ENCODE results near the gene DSG2.
A peak's percentile ranks its signal among the peaks of the same experiment; 100 is the strongest.
"Not testable (repeated sequence)": the region's sequence is repeated elsewhere in the genome, so short reads cannot be mapped to it uniquely, and the experiment has no call there.

The DSG2 gene

DNA sequence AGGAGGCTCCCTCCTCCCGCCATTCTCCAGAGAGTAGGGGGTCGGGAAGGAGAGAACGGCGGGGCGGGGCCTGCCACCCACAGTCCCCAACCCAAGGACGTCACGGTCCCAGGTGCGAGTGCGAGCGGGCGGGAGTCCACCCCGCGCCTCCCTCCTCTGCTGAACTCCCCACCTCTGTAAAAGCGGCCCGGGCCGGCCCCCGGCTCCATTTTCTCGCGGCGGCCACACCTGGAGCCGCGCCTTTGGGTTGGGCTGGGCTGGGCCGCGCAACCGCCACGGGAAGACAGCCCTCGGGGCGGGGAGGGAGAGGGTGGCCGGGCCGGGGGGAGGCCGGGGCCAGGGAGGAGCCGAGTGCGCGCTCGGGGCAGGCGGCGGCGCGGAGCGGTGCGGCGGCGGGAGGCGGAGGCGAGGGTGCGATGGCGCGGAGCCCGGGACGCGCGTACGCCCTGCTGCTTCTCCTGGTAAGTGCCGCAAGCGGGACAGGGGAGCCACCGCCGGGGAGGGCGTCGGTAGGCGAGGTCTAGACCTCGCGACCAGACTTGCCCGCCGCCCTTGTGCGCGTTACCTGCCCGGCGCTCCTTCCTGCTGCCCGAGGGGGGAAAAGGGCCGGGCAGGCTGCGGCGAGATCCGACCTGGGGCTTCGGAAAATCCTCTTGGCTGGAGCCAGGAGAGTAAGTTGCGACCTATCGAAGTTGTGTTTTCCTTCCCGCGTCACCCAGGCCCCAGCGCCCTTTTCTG lies at the start of gene DSG2:
TSS of gene DSG2 (plus strand) at position 342 of the 738 bp plus-strand sequence. CDS start at position 417, 75 bp downstream.
- DNase-seq: peak in 1 of 2 experiments; percentile 6

DNA sequence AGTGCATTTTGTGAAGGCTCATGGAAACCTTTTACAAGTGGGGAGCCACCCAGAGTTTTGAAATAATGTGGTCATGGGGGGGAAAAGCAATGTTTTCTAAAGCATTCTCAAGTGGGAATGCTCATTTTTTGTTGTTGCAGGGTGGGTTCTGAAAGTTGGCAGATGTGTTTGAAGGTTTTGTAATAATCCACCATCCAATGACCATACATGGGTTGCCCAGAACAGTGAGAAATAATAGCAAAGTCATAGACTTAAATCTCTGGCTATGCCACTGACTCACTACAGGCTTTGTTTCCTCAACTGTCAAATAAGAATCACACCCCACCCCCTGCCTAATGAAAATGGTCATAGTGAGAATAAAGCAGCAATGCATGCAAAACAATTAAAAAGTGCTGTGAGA lies 47.6 kb upstream of the DSG2 start:
- DNase-seq: no peak

DNA sequence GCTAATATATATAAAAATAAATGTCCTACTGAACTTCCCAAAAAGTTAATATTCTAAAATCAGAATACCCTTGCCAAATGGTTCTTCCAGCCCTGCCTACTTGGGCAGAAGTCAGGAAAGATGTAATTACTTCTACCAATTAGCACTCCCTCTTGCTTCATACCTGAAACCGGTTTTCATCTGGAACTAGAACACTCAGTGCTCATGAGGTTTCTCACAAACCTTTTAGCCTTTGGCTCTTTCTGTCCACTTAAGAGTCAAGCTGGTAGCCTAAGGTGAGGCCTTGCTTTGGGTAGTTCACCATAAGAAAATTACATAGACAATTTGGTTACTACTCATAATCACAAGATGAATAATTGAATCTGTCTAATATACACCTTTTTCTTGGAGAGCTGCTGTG lies 46.4 kb upstream of the DSG2 start:
- no peak for DNase-seq

DNA sequence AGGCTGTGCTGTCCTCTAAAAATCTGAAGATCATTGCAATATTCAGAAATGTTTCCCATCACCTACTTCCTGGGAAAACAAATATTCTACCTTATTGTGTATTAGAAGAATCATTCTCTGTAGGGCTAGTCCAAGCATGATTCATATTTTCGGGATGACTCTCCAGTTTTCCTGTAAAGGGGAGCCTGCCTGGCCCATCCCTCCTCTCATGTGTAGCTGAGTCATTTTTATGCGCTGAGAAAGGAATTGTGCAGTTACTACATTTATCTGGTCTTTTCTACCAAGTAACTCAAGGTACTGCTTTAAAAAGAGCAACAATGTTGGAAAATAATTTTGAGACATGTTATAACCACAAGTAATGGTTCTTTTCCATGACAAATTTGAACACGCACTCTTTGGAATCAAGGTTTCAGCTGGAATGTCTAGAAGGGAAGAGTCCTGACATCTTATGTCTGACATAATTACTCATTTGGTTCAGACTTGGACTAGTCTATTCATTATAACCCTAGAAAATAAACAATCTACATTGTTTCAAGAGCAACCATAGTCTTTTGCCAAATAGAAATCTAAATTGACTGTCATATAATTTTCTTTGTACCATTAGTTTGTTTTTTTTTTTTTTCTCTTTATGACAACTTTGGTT lies 43.8 kb upstream of the DSG2 start:
- DNase-seq: no peak

DNA sequence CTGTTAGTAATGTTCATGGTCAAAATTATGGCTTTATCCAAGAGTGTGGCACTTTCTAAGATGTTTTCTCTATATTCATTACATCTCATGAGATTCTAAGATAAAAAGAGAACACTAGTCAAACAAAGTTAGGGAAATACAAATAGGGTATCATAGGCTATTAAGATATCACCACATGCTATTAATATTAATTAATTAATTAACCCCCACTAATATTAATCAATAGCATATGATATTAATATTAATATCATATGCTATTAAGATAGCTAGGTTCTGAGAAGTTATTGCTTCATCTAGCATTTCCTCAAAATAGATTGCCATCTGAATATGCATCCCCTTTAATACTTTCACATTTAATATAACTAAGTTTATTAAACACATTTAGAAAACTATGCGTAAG lies 28.3 kb upstream of the DSG2 start:
- DNase-seq: no peak

DNA sequence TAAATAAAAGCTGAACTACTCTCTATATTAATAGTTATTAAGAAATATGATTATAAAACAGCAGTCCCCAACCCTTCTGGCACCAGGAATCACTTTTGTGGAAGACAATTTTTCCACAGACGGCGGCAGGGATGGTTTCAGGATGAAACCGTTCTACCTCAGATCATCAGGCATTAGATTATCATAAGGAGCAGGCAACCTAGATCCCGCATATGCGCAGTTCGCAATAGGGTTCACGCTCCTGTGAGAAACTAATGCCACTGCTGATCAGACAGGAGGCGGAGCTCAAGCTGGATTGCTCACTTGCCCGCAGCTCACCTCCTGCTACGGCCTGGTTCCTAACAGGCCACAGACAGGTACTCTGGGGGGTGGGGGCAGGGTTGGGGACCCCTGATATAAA lies 19.3 kb upstream of the DSG2 start:
- DNase-seq: no peak

DNA sequence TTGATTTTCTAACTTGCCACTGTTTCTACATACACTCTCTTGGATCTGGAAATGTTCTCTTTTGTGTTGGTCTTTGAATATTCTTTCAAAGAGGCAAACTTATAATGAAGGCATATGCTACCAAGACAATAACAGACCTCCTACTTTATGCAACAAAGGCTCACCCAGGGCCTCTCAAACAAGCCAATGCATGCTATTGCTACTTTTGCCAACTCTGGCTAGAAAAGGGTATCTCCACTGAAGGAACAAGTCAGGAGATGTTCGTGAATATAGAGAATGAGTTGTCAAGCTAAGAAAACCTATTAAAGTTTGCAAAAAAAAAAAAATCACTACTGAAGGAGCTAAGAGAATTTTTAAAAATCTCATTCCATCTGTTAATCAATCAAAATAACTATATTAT lies 15.9 kb upstream of the DSG2 start:
- DNase-seq: no peak

DNA sequence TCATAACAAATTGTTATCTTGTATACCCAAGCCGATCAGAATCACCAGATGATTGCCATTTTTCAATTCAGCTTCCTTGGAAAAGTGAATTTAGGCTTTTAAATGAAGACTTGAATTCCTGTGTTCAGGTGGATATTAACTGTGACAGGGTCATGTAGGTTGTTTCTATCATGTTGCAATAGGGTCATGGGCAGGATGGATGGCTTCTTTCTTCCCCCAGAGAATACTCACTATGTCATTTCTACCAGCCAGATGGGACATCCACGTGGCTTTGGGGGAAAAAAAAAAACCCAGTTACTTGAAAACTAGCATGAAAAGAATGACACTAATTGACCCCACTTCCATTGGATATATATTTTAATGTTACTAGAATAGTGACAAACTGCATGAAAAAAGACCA lies 14.6 kb upstream of the DSG2 start:
- DNase-seq: no peak

DNA sequence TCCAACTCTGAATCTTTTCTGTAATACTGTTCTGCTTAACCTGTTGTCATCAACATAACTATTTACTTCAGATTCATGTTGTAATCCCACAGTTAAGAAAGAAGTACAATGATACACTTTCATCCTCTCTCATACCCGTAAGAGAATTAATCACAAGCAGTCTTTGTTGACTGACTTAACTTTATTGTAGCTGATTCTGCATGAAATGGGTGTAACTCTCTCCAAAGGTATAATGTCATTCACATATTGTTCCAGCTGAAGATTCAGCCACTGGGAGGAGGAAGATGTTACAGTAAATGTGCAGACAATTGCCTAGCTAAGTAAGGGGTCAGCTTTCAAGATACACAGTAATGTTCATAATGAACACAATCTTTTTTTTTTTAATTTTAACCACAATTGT lies 13.5 kb upstream of the DSG2 start:
- DNase-seq: no peak

DNA sequence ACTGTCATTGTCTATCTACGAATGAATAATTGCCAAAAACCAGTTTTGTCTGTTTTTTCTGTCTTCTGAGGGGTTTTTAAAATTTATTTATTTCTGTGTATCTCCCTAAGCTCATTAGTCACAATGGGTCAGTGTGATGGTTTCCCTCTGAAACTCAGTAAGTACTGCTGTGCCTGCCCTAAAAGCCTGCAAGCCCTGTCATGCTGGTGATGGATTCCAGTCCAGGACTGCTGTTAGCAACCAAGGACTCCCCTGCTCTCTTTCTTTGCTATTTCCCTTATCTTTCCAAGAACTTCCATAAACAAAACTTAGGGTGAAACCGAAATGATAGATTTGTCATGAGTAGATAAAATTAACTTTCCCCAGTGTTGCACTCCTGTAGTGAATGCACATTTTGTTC lies 11.8 kb upstream of the DSG2 start:
- no peak for DNase-seq

DNA sequence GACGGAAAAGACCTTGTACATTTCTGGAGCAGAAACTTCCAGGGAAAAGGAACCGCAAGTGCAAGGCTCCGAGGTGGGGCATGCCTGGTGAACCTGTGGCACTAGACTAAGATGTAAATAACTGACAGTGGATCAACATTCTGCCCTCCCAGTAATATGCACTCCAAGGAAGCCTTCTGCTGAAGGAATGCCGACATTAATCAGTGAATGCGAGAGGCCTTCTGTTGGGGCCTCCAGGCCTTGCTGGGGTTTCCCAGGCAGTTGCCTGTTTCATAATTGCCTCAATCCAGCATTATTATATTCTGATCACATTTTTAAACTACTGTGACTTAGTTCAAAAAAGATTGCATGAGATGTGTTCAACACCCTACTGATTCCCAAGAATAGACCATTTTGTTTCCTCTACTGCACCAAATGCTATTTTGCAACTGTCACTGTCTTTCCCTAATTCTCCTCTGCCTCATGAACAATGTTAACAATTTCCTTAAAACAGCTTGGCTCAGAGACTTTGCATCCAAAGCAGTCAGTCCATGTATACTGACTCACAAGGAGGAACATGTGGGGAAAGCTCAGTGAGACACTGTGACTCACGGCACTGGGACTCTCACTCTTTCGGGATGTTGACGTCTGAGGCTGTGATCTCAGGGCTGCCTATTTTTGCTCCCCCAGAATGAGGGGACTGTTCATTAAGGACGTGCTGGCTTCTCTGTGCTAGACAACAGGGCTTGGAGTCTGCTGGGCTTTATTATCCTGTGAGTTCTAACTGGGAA lies 10.5 kb upstream of the DSG2 start:
- DNase-seq: no peak

DNA sequence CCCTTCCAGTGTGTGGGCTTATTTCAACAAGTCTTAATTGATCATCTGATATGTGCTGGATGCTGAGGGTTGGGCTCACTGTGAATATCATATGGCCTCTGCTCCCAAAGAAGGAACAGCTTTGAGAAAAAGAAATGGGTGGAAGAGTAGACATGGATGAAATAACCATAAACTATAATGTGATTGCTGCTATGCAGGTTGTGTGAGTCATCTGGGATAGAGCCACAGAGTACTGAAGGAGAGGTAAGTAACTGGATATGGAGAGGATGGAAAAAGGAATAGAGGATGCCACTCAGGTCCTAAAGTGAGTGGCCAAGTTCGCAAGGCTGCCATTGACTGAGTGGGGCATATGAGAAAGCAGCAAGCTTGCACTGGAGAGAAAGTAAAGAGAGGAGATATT lies 8.7 kb upstream of the DSG2 start:
- no peak for DNase-seq

DNA sequence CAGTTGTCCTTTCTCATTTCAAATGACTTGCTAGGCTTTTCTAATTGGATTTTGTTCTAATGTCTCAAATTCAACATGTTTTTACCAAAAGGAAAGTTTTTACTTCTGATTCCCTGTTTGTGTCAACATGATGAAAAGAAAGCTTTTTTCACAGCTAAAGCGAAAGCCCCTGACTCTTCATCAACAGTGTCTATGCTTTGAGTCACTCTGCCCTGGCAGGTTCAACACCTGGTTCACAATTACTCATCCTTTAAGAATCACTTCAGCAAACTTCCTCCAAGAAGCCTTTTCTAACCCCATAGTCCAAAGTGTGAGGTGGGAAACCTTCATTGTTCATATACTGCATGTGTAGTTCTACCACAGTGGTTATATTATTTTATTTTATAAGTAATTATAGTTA lies 7.6 kb upstream of the DSG2 start:
- DNase-seq: no peak

DNA sequence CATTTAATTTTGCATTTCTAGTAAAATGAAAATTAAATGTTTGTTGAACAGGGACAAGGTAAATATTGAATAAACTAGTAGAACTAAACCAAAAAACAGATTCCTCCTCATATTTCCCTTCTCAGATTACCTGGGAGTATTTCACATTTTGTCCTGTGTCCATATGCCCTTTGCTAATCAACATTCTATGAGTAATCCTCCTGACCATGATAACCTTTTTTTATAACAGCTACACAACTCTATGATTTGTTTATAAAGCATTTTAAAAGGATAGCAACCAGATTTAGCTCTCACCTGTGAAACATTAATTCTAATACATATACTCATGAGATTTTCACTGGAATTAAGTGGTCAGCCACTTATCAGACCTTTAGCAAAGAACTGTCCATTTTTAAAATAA lies 7.1 kb upstream of the DSG2 start:
- DNase-seq: no peak

DNA sequence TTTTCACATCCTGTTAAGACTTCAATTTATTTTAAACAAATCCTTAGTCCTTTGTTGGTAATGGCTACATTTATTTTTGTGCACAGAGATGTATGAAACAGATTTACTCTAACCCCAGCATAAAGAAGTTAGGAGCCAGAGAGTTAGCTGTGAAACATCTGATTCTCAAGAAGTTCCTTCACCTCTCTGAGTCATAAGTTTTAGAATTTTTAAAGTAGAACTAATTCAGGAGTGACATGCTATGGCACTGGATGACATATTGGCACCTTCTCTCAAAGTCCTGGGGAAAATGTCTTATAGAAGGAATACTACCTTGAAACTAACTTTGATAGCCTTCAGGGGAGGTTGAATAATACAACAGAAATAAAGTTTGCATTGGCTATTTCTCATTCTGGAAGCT lies 6.4 kb upstream of the DSG2 start:
- no peak for DNase-seq

DNA sequence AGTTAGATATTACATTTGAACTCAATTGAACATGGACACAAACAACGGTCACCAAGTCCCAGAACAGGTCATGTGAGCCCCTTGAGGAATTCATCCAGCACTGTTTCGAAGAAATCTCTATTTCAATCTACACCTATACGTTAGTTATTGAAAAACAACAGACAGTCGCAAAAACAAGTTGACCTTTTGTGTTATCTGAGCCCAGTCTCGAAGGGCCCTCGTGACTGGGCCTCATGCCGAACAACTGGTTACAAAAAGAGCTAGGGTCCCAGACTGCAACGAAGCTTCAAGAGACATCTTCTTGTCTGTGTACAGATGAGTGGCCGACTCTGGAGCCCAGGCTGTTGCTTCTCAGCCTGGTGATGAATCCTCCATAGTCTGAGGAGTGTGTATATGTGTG lies 5.3 kb upstream of the DSG2 start:
- DNase-seq: no peak

DNA sequence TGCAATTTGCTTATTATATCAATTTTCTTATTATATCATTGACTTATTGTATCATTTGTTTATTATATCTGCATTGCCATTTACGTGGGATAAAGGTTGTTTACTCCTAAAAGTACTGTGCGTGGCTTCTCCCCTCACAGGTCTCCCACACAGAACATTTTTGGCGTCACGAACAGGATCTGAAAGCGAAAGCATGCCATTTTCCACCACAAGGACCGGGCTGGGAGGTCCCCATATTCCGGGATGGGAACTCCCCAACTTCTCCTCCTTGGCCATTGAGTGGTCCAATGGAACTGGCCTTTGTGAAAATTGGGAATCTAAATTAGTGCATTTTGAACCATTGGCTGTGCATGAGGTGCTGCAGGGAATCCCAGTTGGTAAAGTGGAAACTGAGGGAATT lies 4.8 kb upstream of the DSG2 start:
- no peak for DNase-seq

DNA sequence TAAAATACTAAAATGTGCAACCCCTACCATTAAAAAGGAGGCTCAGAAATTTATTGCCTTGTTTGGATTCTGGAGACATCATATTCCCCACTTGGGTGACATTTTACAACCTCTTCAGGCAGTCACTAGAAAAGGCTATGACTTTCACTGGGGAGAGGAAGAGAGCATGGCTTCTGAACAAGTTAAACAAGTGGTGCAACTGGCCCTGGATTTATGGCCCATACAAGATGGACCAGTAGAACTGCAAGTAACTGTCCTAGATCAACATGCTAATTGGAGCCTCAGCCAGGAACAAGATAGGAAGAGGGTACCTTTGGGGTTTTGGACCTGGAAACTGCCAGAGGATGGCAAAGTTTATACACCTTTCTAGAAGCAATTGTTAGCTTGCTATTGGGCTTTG lies 4.0 kb upstream of the DSG2 start:
- no peak for DNase-seq

DNA sequence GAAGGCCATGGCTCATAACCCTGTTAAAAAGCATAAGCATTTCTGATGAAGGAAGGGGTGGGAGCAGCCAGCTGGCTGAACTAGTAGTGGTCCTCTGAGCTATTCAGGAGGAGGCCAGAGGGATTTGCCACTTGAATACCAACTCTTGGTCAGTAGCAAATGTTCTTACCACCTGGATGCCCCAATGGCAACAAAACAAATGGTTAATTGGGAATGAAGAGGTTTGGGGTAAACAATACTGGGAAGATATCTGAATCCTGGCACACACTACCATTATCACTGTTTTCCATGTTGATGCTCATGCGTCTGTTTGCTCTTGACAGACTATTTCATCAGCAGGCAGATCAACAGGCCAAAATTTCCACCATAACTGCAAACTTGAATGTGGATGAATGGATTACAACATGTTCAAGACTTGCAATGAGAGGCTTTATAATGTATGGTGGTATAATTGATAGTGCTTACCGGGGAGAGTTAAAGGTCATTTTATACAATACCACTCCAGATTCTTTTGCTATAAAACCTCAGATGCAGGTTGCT lies 3.2 kb upstream of the DSG2 start:
- DNase-seq: not testable (repeated sequence)

DNA sequence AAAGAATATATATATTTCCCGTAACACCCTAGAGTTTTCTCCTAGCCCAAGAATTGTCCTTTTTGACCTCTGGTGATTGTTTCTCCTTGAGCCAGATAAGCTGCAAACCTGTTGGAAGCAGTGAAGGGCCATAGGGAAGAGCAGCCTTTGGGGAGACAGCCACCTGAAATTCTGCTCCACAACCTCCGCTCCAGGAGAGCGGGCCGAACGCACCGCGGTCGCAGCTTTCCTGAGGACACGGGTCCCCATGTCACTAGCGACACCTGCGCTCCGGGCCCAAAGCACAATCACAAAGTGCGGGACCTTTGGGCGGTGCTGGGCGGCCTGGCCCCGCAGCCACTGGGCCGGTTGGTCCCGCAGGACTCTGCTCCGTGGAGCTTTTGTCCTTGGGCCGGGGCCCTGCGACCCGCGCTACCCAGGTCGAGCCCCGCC lies 557 bp upstream of the DSG2 start:
- no peak for DNase-seq

DNA sequence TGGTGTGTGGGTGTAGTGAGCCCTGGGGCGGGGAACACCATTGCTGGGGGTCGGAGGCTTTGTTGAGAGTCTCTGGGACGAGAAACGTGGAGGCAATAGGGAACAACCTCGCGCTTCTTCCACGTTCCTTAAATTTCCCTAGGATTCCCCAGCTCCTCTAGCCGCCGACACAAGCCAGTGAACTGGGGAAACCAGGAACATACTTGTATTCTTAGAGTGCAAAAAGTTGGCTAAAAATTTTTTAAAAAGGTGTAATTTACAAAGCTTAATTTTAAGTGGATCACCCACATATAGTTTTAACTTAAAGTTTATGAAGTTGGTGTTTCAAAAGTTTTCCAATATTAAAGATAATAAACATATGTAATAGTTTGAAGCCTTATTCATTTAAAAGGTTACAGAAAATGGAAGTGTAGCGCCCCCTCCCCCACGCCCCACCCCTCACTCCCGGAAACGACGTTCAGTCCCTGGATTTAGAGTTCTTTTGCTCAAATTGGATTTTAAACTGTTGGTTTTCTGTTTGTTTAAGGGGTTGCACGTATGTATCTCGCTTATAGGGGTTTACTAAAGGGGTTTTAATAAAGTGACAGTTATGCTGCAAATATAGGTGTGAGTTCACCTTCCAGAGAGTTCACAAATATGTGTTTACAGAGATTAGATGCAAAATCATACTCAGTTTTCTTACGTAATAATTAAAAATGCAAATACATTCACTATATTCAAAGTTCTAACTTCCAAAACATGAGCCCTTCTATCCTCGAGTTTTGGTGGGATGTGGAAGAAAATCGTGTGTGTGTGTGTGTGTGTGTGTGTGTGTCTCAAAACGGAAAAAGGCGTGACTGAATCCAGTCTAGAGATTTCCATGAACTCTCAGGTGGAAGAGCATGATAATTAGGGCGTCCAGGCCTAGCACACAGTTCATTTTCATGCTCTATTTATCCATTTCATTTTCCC lies 872 bp downstream of the DSG2 start:
- no peak for DNase-seq

DNA sequence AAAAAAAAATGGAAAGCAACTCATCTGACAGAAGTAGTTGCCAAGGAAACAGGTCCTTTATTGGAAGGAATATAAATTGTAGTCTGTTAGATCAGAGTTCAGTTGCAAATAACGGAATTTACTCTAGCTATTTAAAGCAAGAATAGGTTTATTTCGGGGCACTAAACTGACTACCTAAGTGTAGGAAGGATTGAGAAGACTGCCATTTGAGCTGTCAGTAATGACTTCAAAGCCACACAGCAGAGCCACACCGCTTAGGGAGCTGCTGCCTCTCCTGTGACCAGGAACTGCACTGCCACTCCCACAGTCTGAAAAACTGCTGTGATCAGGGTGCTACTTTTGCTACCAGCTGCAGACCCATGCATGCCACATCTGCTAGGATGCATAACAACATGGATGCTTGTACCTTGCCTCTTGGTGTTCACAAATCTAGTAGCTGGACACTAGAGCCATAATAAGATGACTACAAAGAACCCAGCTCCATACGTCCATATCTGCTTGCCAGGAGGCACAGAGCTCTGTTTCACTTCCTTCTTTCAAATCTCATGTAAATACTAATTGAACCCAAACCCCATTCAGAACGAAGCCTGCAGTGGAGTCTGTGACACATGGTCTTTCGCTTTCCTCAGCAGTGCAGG lies 2.2 kb downstream of the DSG2 start:
- DNase-seq: no peak

Data from stimulated activated CD4-positive, alpha-beta T cell treated with anti-CD3 and anti-CD28 coated beads, Interleukin-4, amount 100 ng/mL, for 4 hours (primary cell).